Activated T-cell treated with anti-CD3 and anti-CD28 coated beads, Interleukin-2, amount 50 U/mL, for 48 hours (primary cell): Measurements from ENCODE around the gene RAB34.

Source experiments
- DNase-seq, 2 experiments: peaks; one replicate each; pipeline ENCODE4 v3.0.0-alpha.2; 2020

RAB34 gene

GRCh38 chr17:28717578-28718332 lies at the start of gene RAB34:
Gene RAB34, minus strand, starts transcription at chr17:28717868. Its CDS starts 602 bp downstream, at chr17:28717266.
- DNase-seq: no peak

- no peak for DNase-seq
These were observed 47.4 kb upstream of the RAB34 start for GRCh38 chr17:28765038-28765437.

GRCh38 chr17:28763804-28764266 lies 46.2 kb upstream of the RAB34 start:
- DNase-seq: peak; percentile 83 to 86

GRCh38 chr17:28763137-28763799 lies 45.6 kb upstream of the RAB34 start:
- DNase-seq: peak in 1 of 2 experiments; percentile 34

- no peak for DNase-seq
These were observed 43.2 kb upstream of the RAB34 start for GRCh38 chr17:28760601-28761562.

- DNase-seq: no peak
These were observed 41.7 kb upstream of the RAB34 start for GRCh38 chr17:28759256-28759865.

- no peak for DNase-seq
These were observed 40.9 kb upstream of the RAB34 start for GRCh38 chr17:28758411-28759121.

GRCh38 chr17:28756049-28756804 lies 38.6 kb upstream of the RAB34 start:
- DNase-seq: no peak

- no peak for DNase-seq
These were observed 37.8 kb upstream of the RAB34 start for GRCh38 chr17:28755486-28755885.

GRCh38 chr17:28751600-28752366 lies 34.1 kb upstream of the RAB34 start:
- DNase-seq: no peak

GRCh38 chr17:28750178-28751047 lies 32.7 kb upstream of the RAB34 start:
- peak; percentile 94 to 95 for DNase-seq

GRCh38 chr17:28749516-28750177 lies 32.0 kb upstream of the RAB34 start:
- no peak for DNase-seq

GRCh38 chr17:28748852-28749515 lies 31.3 kb upstream of the RAB34 start:
- no peak for DNase-seq

GRCh38 chr17:28747801-28748750 lies 30.4 kb upstream of the RAB34 start:
- DNase-seq: no peak

- DNase-seq: no peak
These were observed 29.5 kb upstream of the RAB34 start for GRCh38 chr17:28747051-28747691.

- no peak for DNase-seq
These were observed 29.0 kb upstream of the RAB34 start for GRCh38 chr17:28746611-28747050.
